Measurements from ENCODE around the gene ARHGAP19. TPM values are rescaled to one million over a fixed set of nuclear protein-coding genes. Genes with fewer than 3 reads are reported as not detected.
A peak's percentile ranks its signal among the peaks of the same experiment; 100 is the strongest.

The ARHGAP19 gene
- total RNA-seq, 1 experiment from 2014 or later: 28.9 TPM

DNA sequence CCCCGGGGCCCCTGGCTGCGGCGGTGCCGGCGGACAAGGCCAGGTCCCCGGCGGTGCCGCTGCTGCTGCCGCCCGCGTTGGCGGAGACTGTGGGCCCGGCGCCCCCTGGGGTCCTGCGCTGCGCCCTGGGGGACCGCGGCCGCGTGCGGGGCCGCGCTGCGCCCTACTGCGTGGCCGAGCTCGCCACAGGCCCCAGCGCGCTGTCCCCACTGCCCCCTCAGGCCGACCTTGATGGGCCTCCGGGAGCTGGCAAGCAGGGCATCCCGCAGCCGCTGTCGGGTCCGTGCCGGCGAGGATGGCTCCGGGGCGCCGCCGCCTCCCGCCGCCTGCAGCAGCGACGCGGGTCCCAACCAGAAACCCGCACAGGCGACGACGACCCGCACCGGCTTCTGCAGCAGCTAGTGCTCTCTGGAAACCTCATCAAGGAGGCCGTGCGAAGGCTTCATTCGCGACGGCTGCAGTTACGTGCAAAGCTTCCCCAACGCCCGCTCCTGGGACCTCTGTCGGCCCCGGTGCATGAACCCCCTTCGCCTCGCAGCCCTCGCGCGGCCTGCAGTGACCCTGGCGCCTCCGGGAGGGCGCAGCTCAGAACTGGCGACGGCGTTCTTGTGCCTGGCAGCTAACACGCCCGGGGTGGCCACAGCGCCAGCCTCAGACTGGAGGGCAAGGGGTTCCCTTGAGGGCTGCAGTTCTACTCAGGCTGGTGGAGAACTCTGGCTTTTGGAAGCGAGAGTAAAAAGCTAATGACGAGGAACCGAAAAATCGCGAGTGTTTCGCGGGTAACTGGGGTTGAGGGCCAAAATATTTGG lies 27.4 kb upstream of the ARHGAP19 start:
- no peak for TF ChIP-seq POLR2AphosphoS5 (IDR thresholded peaks at IDR 0.05; ENCODE audit: low read depth, low read length)
- 0 out of 2 replicates have a peak, but pooled peaks have one; percentile 1 for TF ChIP-seq TCF7L2 (IDR thresholded peaks at IDR 0.05; ENCODE audit: low read depth, low read length)
- intact Hi-C loops (cut with micrococcal nuclease; ENCODE audit: unreplicated experiment): no loop called here
- CTCF ChIA-PET: interaction anchor here (0.6 kb wide), 1 partner anchor 41 kb away, joined by 6 read pairs; no protein-coding TSS in a partner anchor

DNA sequence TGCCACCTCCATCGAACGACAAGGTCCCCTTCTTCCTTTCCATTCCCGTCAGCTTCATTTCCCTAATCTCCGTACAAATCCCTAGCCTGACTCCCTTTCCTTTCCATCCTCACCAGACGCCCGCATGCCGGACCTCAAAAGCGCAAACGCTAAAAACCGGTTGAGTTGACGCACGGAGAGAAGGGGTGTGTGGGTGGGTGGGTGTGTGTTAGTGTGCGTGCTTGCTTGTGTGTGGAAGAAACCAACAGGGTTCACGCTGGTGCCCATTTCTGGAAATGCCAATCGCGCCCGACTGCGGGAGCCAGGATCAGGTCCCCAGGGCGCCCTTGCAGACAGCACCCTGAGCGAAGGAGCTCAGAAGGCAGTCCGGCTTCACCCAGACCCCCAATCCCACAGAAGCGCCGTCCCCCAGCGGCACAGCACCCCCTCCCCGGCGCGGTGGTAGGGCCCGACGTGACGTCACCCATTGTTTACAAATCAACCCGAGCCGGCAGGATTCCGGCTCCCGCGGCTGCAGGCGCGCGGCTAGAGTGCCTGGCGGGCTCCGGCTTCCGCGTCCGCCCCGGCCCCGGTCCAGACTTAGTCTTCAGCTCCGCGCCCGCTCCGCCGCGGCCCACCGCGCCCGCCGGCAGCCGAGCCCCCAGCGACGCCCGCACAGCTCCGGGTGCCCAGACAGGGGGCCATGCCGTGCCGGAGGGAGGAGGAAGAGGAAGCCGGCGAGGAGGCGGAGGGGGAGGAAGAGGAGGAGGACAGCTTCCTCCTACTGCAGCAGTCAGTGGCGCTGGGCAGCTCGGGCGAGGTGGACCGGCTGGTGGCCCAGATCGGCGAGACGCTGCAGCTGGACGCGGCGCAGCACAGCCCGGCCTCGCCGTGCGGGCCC lies 26.6 kb upstream of the ARHGAP19 start, which contains the start of gene FRAT1:
FRAT1 (plus strand) TSS at position 500 of the 880 bp plus-strand sequence; CDS start at position 683, 183 bp downstream.
- ATAC-seq (peak; percentile 89), DNase-seq (ENCODE audit: low read depth, low spot score) (peak; percentile 77)
- in situ Hi-C loops (cut with HindIII; ENCODE audit: low pct_unique_long_range_greater_than_20kb, low sequenced_read_pairs) (no loop called here), intact Hi-C loops (cut with micrococcal nuclease; ENCODE audit: unreplicated experiment) (no loop called here)
- H3K36me3 ChIP-seq (ENCODE audit: control insufficient read depth, insufficient read depth, low read length): no peaks in the 10 kb centered on the region
- peak within 1 kb of the TSS; percentile 47 to 75 for H3K4me3 ChIP-seq (ENCODE audit: low read depth in 2 of 2, low read length in 2 of 2)
- CTCF ChIA-PET: no interaction called here
- no TSS peak for BruUV-seq (replicated peaks)
- no peaks in the 10 kb centered on the region for H3K9me3 ChIP-seq (ENCODE audit: control insufficient read depth, insufficient read depth, low read depth, low read length)
- H3K4me1 ChIP-seq (ENCODE audit: control insufficient read depth, insufficient read depth, low read length): peaks cover 31% of the 10 kb centered on the region
- peak within 1 kb of the TSS; percentile 84 for H3K27ac ChIP-seq (ENCODE audit: low read length)
- TF ChIP-seq, protein P1, sequence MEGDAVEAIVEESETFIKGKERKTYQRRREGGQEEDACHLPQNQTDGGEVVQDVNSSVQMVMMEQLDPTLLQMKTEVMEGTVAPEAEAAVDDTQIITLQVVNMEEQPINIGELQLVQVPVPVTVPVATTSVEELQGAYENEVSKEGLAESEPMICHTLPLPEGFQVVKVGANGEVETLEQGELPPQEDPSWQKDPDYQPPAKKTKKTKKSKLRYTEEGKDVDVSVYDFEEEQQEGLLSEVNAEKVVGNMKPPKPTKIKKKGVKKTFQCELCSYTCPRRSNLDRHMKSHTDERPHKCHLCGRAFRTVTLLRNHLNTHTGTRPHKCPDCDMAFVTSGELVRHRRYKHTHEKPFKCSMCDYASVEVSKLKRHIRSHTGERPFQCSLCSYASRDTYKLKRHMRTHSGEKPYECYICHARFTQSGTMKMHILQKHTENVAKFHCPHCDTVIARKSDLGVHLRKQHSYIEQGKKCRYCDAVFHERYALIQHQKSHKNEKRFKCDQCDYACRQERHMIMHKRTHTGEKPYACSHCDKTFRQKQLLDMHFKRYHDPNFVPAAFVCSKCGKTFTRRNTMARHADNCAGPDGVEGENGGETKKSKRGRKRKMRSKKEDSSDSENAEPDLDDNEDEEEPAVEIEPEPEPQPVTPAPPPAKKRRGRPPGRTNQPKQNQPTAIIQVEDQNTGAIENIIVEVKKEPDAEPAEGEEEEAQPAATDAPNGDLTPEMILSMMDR (IDR thresholded peaks at IDR 0.05): no peak
- peak; percentile 97 for TF ChIP-seq SIN3A (IDR thresholded peaks at IDR 0.05; ENCODE audit: borderline replicate concordance, insufficient read depth, low read depth, low read length)
- TF ChIP-seq, protein P2, sequence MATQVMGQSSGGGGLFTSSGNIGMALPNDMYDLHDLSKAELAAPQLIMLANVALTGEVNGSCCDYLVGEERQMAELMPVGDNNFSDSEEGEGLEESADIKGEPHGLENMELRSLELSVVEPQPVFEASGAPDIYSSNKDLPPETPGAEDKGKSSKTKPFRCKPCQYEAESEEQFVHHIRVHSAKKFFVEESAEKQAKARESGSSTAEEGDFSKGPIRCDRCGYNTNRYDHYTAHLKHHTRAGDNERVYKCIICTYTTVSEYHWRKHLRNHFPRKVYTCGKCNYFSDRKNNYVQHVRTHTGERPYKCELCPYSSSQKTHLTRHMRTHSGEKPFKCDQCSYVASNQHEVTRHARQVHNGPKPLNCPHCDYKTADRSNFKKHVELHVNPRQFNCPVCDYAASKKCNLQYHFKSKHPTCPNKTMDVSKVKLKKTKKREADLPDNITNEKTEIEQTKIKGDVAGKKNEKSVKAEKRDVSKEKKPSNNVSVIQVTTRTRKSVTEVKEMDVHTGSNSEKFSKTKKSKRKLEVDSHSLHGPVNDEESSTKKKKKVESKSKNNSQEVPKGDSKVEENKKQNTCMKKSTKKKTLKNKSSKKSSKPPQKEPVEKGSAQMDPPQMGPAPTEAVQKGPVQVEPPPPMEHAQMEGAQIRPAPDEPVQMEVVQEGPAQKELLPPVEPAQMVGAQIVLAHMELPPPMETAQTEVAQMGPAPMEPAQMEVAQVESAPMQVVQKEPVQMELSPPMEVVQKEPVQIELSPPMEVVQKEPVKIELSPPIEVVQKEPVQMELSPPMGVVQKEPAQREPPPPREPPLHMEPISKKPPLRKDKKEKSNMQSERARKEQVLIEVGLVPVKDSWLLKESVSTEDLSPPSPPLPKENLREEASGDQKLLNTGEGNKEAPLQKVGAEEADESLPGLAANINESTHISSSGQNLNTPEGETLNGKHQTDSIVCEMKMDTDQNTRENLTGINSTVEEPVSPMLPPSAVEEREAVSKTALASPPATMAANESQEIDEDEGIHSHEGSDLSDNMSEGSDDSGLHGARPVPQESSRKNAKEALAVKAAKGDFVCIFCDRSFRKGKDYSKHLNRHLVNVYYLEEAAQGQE (IDR thresholded peaks at IDR 0.05; ENCODE audit: insufficient read depth in 1 of 2, low read depth in 2 of 2, low read length in 1 of 2): no peak
- peak; percentile 56 for TF ChIP-seq POLR2AphosphoS5 (IDR thresholded peaks at IDR 0.05; ENCODE audit: low read depth, low read length)
- 0 out of 2 replicates have a peak, but pooled peaks have one; percentile 38 for TF ChIP-seq TCF7L2 (IDR thresholded peaks at IDR 0.05; ENCODE audit: low read depth, low read length)
- H3K27me3 ChIP-seq (ENCODE audit: control insufficient read depth, insufficient read depth, low read length): no peaks in the 10 kb centered on the region
- POLR2A ChIA-PET: interaction anchor here (0.6 to 0.9 kb wide), 2 partner anchors 8 to 146 kb away, joined by 3 to 8 read pairs; no protein-coding TSS in a partner anchor

More for the DNA sequence above, 27.4 kb upstream of the ARHGAP19 start:
- ATAC-seq (peak; percentile 73), DNase-seq (ENCODE audit: low read depth, low spot score) (no peak)
- in situ Hi-C loops (cut with HindIII; ENCODE audit: low pct_unique_long_range_greater_than_20kb, low sequenced_read_pairs): no loop called here
- no peaks in the 10 kb centered on the region for H3K36me3 ChIP-seq (ENCODE audit: control insufficient read depth, insufficient read depth, low read length)
- H3K4me3 ChIP-seq (ENCODE audit: low read depth in 2 of 2, low read length in 2 of 2): peak overlapping the region; percentile 47 to 75
- H3K27me3 ChIP-seq (ENCODE audit: control insufficient read depth, insufficient read depth, low read length): no peaks in the 10 kb centered on the region
- peaks cover 31% of the 10 kb centered on the region for H3K4me1 ChIP-seq (ENCODE audit: control insufficient read depth, insufficient read depth, low read length)
- no peaks in the 10 kb centered on the region for H3K9me3 ChIP-seq (ENCODE audit: control insufficient read depth, insufficient read depth, low read depth, low read length)
- POLR2A ChIA-PET: interaction anchor here (0.6 kb wide), 1 partner anchor 145 kb away, joined by 8 read pairs; no protein-coding TSS in a partner anchor
- peak overlapping the region; percentile 54 for H3K27ac ChIP-seq (ENCODE audit: low read length)
- no TSS peak for BruUV-seq (replicated peaks)

All from Panc1 (cell line).